ES-I3 (cell line): ENCODE data around the gene HTR1D.

Source experiments
- H3K36me3 ChIP-seq: 2 replicates; pipeline ENCODE4 v1.6.1; 2013; ENCODE audit warnings: mild to moderate bottlenecking, low read length, control low read depth, moderate library complexity; ENCODE audit not compliant: insufficient read depth
- H3K4me1 ChIP-seq: 2 replicates; pipeline ENCODE4 v1.6.1; 2013; ENCODE audit warnings: mild to moderate bottlenecking, control low read depth, low read length; ENCODE audit not compliant: insufficient read depth
- H3K9ac ChIP-seq: 2 replicates; pipeline ENCODE4 v1.6.1; 2013; ENCODE audit warnings: low read depth, mild to moderate bottlenecking, low read length, moderate library complexity
- H3K9me3 ChIP-seq: 2 replicates; pipeline ENCODE4 v1.6.1; 2013; ENCODE audit warnings: mild to moderate bottlenecking, low read length, moderate library complexity; ENCODE audit not compliant: control insufficient read depth, insufficient read depth

The HTR1D gene

DNA sequence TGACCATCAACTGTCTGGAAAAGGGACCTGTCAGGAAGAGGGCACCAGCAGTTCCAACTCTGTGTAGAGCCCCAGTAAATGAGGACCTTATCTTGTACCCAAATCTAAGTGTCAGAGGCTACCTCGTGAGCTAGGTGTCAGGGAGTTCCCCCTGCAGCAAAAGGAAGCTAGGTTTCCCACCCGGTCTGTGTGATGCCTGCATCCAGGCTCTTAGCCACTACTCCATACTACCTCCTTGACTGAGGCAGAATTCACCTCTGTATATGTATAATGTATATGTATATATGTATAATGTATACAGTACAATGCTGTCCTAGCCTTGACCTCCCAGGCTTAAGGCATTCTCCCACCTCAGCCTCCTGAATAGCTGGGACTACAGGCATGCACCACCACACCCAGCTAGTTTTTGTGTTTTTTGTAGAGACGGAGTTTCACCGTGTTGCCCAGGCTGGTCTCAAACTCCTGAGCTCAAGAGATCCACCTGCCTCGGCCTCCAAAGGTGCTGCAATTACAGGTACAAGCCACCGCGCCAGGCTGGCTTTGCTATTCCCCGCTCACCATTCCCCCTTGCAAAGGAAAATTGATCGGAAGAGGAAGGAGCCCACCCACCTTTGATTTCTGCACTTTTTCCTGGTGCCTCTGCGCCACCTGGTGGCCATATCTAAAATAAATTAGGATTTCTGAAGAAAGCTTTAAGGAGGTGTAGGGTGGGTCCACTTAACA, 32.9 kb downstream of the HTR1D start:
- H3K4me1 ChIP-seq = peaks cover 7% of the 10 kb centered on the region; the same call in 1 of the 2 replicates
- H3K9ac ChIP-seq = peak overlapping the region; percentile 10; the same call in 1 of the 2 replicates
- no peaks in the 10 kb centered on the region for H3K9me3 ChIP-seq
- H3K36me3 ChIP-seq = no peaks in the 10 kb centered on the region

DNA sequence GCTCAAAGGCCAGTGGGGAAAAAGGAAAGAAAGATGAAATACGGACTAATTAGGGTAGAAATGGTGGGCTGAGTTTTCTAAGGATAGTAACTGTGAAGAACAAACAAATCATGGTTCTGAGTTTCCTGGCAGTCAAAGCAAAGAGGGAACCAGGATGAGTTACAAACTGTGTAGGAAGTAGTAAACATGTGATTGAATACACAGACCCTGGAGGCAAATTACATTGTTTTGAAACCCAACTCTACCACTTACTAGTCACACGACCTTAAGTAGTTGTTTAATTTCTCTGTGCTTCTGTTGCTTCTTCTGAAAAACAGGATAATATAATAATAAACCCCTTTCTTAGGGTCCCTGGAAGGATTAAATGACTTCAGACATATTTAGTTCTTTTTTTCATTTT, 37.4 kb downstream of the HTR1D start:
- Histone ChIP-seq H3K36me3 (no peaks in the 10 kb centered on the region), H3K9me3 (no peaks in the 10 kb centered on the region), H3K9ac (no peak overlapping the region), H3K4me1 (peaks cover 3% of the 10 kb centered on the region; the same call in 1 of the 2 replicates)

GRCh38 chr1:23178950-23179349, 38.4 kb downstream of the HTR1D start:
- H3K36me3 ChIP-seq = no peaks in the 10 kb centered on the region
- no peaks in the 10 kb centered on the region for H3K9me3 ChIP-seq
- H3K4me1 ChIP-seq = peaks cover 3% of the 10 kb centered on the region; the same call in 1 of the 2 replicates
- no peak overlapping the region for H3K9ac ChIP-seq

- no peak overlapping the region for H3K9ac ChIP-seq
- H3K36me3 ChIP-seq = no peaks in the 10 kb centered on the region
- H3K9me3 ChIP-seq = no peaks in the 10 kb centered on the region
- peaks cover 3% of the 10 kb centered on the region; the same call in 1 of the 2 replicates for H3K4me1 ChIP-seq
Observed at GRCh38 chr1:23178414-23178813, 38.9 kb downstream of the HTR1D start.

GRCh38 chr1:23177438-23178380, 39.6 kb downstream of the HTR1D start:
- Histone ChIP-seq H3K9ac (peak overlapping the region; percentile 63; the same call in 1 of the 2 replicates), H3K36me3 (no peaks in the 10 kb centered on the region), H3K9me3 (no peaks in the 10 kb centered on the region), H3K4me1 (peaks cover 3% of the 10 kb centered on the region; the same call in 1 of the 2 replicates)

- peak overlapping the region; percentile 63; the same call in 1 of the 2 replicates for H3K9ac ChIP-seq
- peaks cover 3% of the 10 kb centered on the region; the same call in 1 of the 2 replicates for H3K4me1 ChIP-seq
- no peaks in the 10 kb centered on the region for H3K36me3 ChIP-seq
- H3K9me3 ChIP-seq = no peaks in the 10 kb centered on the region
Observed at GRCh38 chr1:23177031-23177430, 40.3 kb downstream of the HTR1D start.

GRCh38 chr1:23174426-23175110, 42.7 kb downstream of the HTR1D start:
- H3K9ac ChIP-seq = no peak overlapping the region
- H3K4me1 ChIP-seq = peaks cover 7% of the 10 kb centered on the region; the same call in 1 of the 2 replicates
- H3K36me3 ChIP-seq = no peaks in the 10 kb centered on the region
- no peaks in the 10 kb centered on the region for H3K9me3 ChIP-seq

DNA sequence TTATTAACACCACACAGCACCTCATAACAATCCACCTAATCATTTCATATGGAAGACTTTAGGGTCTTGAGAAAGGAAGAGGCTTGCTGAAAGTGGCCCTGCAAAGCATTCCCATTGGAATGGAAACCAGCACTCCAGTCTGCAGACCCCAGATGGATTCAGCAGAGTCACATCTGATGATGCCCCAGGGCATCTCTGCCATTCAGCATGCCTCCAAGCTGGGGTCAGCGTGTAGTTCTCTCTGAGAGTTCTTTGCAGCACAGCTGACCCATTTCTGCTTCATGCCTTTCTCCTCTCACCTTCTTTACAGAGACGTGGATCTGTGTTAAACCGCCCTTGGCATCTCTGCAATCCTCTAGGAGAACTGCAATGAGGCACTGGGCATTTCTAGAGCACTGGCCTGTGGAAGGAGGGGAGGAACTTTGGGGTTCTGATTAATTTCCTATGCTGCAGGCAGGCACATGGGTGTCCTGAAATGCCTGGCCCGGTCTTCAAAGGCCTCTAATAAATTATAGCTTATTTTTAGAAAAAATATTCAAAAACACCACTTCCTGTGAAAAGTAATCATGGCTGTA, 46.0 kb downstream of the HTR1D start:
- no peaks in the 10 kb centered on the region for H3K36me3 ChIP-seq
- H3K9ac ChIP-seq = no peak overlapping the region
- peaks cover 8% of the 10 kb centered on the region for H3K4me1 ChIP-seq
- no peaks in the 10 kb centered on the region for H3K9me3 ChIP-seq

DNA sequence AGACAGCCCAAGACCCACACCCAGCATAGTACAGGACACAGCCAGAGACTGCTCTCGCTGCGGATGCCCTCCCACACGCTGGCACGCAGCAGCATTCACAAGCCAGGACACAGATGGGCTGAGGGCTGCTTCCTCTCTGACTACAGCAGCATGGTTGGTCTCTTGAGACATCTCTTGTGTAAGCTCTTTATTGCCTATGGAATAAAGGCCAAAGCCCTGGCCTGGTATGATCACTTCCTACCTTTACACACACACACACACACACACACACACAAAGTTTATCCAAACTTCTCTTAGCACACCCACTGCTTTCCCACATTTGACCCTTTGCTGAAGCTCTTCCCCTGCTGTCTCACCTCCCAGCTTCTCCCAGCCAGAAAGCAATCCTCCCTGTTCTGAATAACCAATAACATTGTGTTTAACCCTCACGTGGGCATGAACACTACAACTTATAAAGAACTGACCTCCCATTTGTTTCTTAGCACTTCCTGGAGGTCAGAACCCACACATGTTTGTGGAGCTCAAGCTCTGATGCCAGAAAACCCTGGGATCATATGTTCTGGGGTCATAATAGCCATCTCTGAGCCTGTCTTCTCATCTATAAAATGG, 47.5 kb downstream of the HTR1D start:
- peak overlapping the region; percentile 76; the same call in 1 of the 2 replicates for H3K9ac ChIP-seq
- H3K9me3 ChIP-seq = no peaks in the 10 kb centered on the region
- H3K36me3 ChIP-seq = no peaks in the 10 kb centered on the region
- H3K4me1 ChIP-seq = peaks cover 14% of the 10 kb centered on the region

- no peaks in the 10 kb centered on the region for H3K9me3 ChIP-seq
- no peaks in the 10 kb centered on the region for H3K36me3 ChIP-seq
- peak overlapping the region; percentile 76; the same call in 1 of the 2 replicates for H3K9ac ChIP-seq
- peaks cover 14% of the 10 kb centered on the region for H3K4me1 ChIP-seq
Observed at GRCh38 chr1:23169195-23169575, 48.1 kb downstream of the HTR1D start.

DNA sequence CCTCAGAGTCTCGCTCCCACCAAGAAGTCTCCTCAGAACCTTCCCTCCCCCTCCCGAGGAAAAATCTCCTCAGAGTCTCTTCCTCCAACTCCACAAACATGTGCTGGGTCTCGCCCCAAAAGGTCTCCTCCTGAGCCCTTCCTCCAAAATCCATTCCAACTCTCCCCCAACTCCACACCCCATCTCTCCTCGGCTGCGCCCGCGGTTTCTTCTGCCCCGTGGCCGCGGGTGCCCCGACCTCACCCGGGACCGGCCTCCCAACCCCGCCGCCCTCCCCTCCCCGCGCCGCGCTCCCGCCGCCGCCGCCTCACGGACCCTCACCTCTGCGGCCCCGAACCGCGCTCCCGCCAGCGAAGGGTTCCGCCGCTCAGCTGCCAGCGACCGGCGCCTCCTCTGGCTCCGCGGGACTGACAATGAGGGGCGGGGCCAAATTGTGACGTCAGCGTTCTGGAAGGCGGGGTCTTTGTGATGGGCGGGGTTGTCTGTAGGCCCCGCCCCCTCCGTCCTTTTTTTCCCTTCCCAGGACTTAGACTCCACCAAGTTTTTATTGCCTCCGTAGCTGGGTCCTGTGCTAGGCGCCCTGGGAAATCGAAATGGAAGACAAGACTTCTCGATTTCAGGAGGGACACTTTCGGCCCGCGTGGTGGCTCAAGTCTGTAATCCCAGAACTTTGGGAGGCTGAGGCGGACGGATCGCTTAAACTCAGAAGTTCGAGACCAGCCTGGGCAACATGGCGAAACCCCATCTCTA, 48.7 kb downstream of the HTR1D start, which contains the start of gene LUZP1:
Gene LUZP1, minus strand, starts transcription at position 412 of the 750 bp plus-strand sequence.
- H3K9ac ChIP-seq = peak within 1 kb of the TSS; percentile 76
- H3K36me3 ChIP-seq = no peaks in the 10 kb centered on the region
- H3K9me3 ChIP-seq = no peaks in the 10 kb centered on the region
- peaks cover 14% of the 10 kb centered on the region for H3K4me1 ChIP-seq

DNA sequence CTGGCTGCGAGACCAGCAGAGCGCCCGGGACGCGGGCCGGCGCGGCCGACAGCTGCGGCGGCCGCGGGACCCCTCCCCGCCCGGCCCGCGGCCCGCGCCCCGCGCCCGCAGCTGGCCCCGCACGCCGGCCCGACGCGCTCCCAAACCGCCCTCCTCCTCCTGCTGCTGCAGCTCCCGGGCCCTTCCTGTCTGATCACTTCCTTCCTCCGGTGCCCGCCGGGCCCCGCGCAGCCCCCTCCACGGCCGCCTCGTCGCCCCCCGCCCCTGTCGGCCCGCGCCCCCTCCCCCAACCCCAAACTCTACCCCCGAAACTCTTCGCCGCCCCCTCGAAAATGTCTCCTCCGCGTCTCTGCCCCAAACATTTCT, 49.2 kb downstream of the HTR1D start:
- H3K9me3 ChIP-seq = no peaks in the 10 kb centered on the region
- peak overlapping the region; percentile 76 for H3K9ac ChIP-seq
- H3K36me3 ChIP-seq = no peaks in the 10 kb centered on the region
- H3K4me1 ChIP-seq = peaks cover 14% of the 10 kb centered on the region
